Lung (tissue), 16 donors: ENCODE data around the gene FAM219B. TPM values are rescaled to one million over a fixed set of nuclear protein-coding genes. Genes with fewer than 3 reads are reported as not detected.

Experiments
- ATAC-seq: fragments of 200-7000 bp; cut with Tn5 transposase; one replicate; pipeline ENCODE4 v1.9.1; 2020; ENCODE audit warnings: moderate number of reproducible peaks; ENCODE audit not compliant: insufficient read depth, low FRiP score
- DNase-seq, 3 donors: peaks; one replicate each; pipeline ENCODE4 v3.0.0-alpha.2; 2013 to 2017
- H3K27ac ChIP-seq, 2 donors: one replicate each; pipeline ENCODE4 v1.5.1; 2013; ENCODE audit warnings: mild to moderate bottlenecking in 2 of 2, moderate library complexity in 2 of 2, control low read depth in 1 of 2, inconsistent platforms in 1 of 2, low read depth in 1 of 2, low read length in 1 of 2
- H3K27me3 ChIP-seq, 3 donors: one replicate each; pipeline ENCODE4 v1.5.1; 2013; ENCODE audit warnings: low read length in 2 of 3; ENCODE audit not compliant: control insufficient read depth in 3 of 3, insufficient read depth in 3 of 3
- H3K36me3 ChIP-seq, 4 donors: one replicate each; pipeline ENCODE4 v1.5.1; 2013; ENCODE audit warnings: low read length in 4 of 4, mild to moderate bottlenecking in 1 of 4, moderate library complexity in 1 of 4; ENCODE audit not compliant: control insufficient read depth in 4 of 4, insufficient read depth in 4 of 4
- H3K4me1 ChIP-seq, 5 donors: one replicate each; pipeline ENCODE4 v1.5.1; 2013; ENCODE audit warnings: low read length in 5 of 5, mild to moderate bottlenecking in 2 of 5, moderate library complexity in 1 of 5; ENCODE audit not compliant: control insufficient read depth in 5 of 5, insufficient read depth in 5 of 5
- H3K4me3 ChIP-seq: one replicate; pipeline ENCODE4 v1.5.1; 2013; ENCODE audit warnings: mild to moderate bottlenecking, control low read depth, moderate library complexity
- H3K9ac ChIP-seq, 2 donors: one replicate each; pipeline ENCODE4 v1.5.1; 2013; ENCODE audit warnings: low read length in 2 of 2, control low read depth in 1 of 2; ENCODE audit not compliant: insufficient read depth in 1 of 2
- H3K9me3 ChIP-seq, 4 donors: one replicate each; pipeline ENCODE4 v1.5.1; 2013; ENCODE audit warnings: low read length in 3 of 4, mild to moderate bottlenecking in 1 of 4, moderate library complexity in 1 of 4; ENCODE audit not compliant: control insufficient read depth in 4 of 4, insufficient read depth in 3 of 4
- CTCF ChIP-seq: IDR thresholded peaks from 2 replicates; pipeline ENCODE4 v1.5.1; 2012; ENCODE audit warnings: mild to moderate bottlenecking; ENCODE audit errors: control extremely low read depth, extremely low read depth
- WGBS, 2 donors: extraction: QIAGEN DNeasy Blood & Tissue Kit; methylation state at CpG; one replicate each; pipeline ENCODE4 v1.1.7; 2013; 5-methylcytosine and 5-hydroxymethylcytosine counted together
- long read RNA-seq, 5 donors: transcript quantifications; one replicate each; lab custom pipeline, GENCODE V29; 2026
- polyA plus RNA-seq, 2 donors: library from polyadenylated mRNA; stranded (reverse); fragments of 200-250 nt; gene quantifications; one replicate each; pipeline ENCODE4 v1.2.1, GENCODE V29; 2013
- total RNA-seq, 2 donors: library from RNA; depleted of rRNA in 1 of 2; stranded (reverse); fragments of >200 nt in 1 of 2; gene quantifications; one replicate each; pipeline ENCODE4 v1.2.1, GENCODE V29; 2014 to 2021
- donor health status: control.
- donor health status: control.
- donor health status: Bipolar disorder and iron deficiency.
- donor health status: healthy.
- donor health status: DM: yes; HTN: yes; CAD: no.

Gene FAM219B
- total RNA-seq: 10 to 100 TPM; 49.7 to 88.4 TPM
- 10 to 100 TPM; 32.4 to 35.3 TPM for polyA plus RNA-seq
- long read RNA-seq, donor 1, transcript FAM219B-217 (4 exons, 3,219 nt): minor isoform, 6 of 19 reads
- long read RNA-seq, donor 1, transcript FAM219B-201 (5 exons, 3,550 nt): major isoform, 8 of 19 reads
- long read RNA-seq, donor 1, partial matches to known transcripts: 0 of 19 reads
- long read RNA-seq, donor 1, other reads (novel, unspliced or antisense): 0 of 19 reads
- long read RNA-seq, donor 2, partial matches to known transcripts: 0 of 1 reads
- long read RNA-seq, donor 2, other reads (novel, unspliced or antisense): 0 of 1 reads
- long read RNA-seq, donor 3, transcript FAM219B-201 (5 exons, 3,550 nt): major isoform, 9 of 16 reads
- long read RNA-seq, donor 3, partial matches to known transcripts: 0 of 16 reads
- long read RNA-seq, donor 3, other reads (novel, unspliced or antisense): 0 of 16 reads
- long read RNA-seq, donor 4, partial matches to known transcripts: 0 of 6 reads
- long read RNA-seq, donor 4, other reads (novel, unspliced or antisense): 0 of 6 reads
- long read RNA-seq, donor 5, partial matches to known transcripts: 0 of 9 reads
- long read RNA-seq, donor 5, other reads (novel, unspliced or antisense): 0 of 9 reads

DNA sequence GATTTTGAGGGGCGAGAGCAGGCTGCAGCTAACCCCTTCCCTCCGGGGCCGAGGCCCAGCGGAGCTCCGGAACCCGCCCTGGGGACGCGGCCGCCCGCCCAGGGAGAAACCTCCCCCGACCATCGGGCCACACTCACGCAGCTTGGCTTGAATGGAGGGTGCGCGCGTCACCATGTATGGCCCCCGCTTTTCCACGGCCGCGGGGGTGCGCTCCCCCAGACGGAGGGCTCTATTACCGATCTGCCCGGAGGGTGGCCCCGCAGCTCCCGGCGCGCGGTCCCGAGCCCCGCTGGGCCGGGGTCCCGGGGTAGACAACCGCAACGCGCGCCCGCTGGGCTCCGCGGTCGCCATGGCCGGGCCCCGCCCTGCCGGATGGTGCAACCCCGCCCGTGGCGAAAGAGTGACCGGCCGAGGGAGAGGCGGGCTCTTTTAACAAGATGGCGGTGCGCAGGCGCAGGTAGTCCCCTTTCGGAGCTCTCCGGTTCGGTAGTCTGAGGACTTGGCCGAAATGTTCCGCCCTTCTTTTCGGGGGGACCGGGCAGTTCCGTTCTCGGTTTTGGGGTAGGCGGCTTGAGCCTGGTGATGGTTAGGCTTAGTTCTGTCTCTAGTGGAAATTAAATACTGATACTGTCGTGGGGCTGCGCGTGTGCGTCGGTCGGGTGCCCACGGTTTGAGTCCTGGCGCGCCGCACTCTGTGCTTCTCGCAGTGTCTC is at the start of gene FAM219B:
FAM219B (minus strand) TSS at position 402 of the 713 bp plus-strand sequence; CDS start at position 351, 51 bp downstream.
- Histone ChIP-seq H3K9me3 (no peaks in the 10 kb centered on the region), H3K9ac (peak within 1 kb of the TSS; percentile 44 to 88), H3K4me3 (peak within 1 kb of the TSS; percentile 95), H3K36me3 (peaks cover 15 to 34% (median 24%) of the 10 kb centered on the region in 4 donors), H3K27ac (peak within 1 kb of the TSS; percentile 92 to 98), H3K4me1 (peaks cover 3 to 20% (median 11%) of the 10 kb centered on the region in 5 donors), H3K27me3 (no peaks in the 10 kb centered on the region)
- ATAC-seq: peak; percentile 97
- 0% methylated on average over 66 to 74 of the region's 74 CpGs for WGBS, 2 donors
- no peak for TF ChIP-seq CTCF
- DNase-seq: peak; percentile 92 to 94 (median 94)

DNA sequence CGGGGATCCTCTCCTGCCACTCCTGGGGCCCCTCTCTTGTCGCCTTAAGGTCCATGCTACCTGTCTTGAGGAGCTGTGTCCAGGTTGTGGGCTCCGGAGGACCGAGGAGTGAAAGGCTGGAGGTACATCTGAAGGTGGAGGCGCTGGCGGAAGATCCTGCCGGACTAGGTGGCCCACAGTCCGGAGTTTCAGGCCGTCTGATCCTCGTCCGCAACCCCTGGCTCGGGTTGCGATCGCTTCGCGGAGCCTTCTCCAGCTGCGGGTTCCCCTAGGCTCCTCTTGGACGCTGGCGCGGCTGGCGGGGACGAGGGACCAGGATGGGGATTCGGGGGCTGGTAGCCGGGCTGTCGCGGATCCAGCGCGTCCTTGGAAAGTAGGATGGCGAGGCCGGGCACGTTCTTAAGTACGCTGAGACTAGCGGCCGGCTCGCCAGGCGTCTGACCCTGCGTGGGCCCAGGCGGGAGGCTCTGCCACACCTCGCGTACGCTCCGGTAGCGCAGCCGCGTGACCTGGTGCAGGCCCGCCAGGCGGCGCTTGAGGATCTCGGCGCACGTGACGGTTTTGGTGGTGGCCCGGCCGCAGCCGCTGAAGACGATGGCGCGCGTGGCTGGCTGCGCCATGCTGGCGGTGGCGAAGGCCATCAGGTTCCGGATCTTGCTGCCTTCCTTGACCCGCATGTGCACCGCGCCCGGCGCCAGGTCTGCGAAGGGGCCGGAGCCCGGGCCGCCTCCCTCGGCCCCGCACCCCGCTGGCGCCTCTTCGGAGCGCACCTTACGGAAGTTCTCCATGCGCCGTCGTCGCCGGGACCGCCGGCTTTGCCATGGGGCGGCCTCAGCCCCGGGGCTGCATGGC is 49.4 kb upstream of the FAM219B start:
- H3K27ac ChIP-seq: peak overlapping the region in 1 of 2 donors; percentile 78
- peak overlapping the region; percentile 51 for H3K4me3 ChIP-seq
- ATAC-seq (peak; percentile 64), DNase-seq (peak; percentile 74 to 83 (median 76))
- no peak overlapping the region for H3K9ac ChIP-seq
- no peaks in the 10 kb centered on the region for H3K9me3 ChIP-seq
- peaks cover 0 to 56% (median 19%) of the 10 kb centered on the region in 5 donors for H3K4me1 ChIP-seq
- TF ChIP-seq CTCF: peak; percentile 26
- no peaks in the 10 kb centered on the region for H3K36me3 ChIP-seq
- peaks cover 0 to 30% (median 0%) of the 10 kb centered on the region in 3 donors for H3K27me3 ChIP-seq
- WGBS, 2 donors: 16 to 20% methylated on average over 77 to 88 of the region's 88 CpGs

DNA sequence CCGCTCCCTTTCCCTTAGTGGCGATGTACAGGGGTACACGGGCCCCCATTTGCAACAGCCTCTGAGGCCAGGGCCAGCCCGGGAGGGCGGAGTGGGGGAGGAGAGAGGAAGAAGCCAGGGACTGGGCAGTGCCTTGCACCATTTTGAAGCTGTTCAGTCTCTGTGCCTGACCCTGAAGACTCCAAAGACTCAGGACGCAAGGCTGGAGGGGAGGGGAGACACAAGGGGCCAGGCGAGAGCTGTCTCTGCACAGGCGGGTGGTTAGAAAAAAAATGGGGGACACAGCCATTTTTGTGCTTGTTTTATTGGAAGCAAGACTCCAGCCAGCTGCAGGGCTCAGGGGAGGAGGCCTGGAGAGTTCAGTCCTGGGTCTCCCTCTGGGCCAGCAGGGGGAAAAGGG is 48.4 kb upstream of the FAM219B start:
- no peak for TF ChIP-seq CTCF
- DNase-seq (peak; percentile 39 to 62 (median 57)), ATAC-seq (no peak)
- peak overlapping the region in 1 of 2 donors; percentile 8 for H3K9ac ChIP-seq
- H3K27ac ChIP-seq: no peak overlapping the region
- WGBS, 2 donors: 66 to 76% methylated on average over 8 of the region's 8 CpGs
- H3K4me3 ChIP-seq: no peak overlapping the region
- no peaks in the 10 kb centered on the region for H3K9me3 ChIP-seq
- peaks cover 0 to 49% (median 18%) of the 10 kb centered on the region in 5 donors for H3K4me1 ChIP-seq
- peaks cover 0 to 27% (median 0%) of the 10 kb centered on the region in 3 donors for H3K27me3 ChIP-seq
- H3K36me3 ChIP-seq: no peaks in the 10 kb centered on the region
